Measurements from ENCODE around the gene CLVS2. TPM values are rescaled to one million over a fixed set of nuclear protein-coding genes. Genes with fewer than 3 reads are reported as not detected.
A peak's percentile ranks its signal among the peaks of the same experiment; 100 is the strongest.

CLVS2 gene
- total RNA-seq, 1 donor from 2014 or later: 1.8 TPM

GRCh38 chr6:123062670-123063069 lies 66.6 kb downstream of the CLVS2 start:
- Histone ChIP-seq H3K4me1 (peaks cover 21% of the 10 kb centered on the region), H3K36me3 (no peaks in the 10 kb centered on the region), H4K20me1 (ENCODE audit: low read depth) (no peaks in the 10 kb centered on the region), H3F3A (ENCODE audit: low read depth) (no peaks in the 10 kb centered on the region), H3K27ac (no peak overlapping the region), H3K27me3 (no peaks in the 10 kb centered on the region), H3K9ac (no peak overlapping the region), H3K79me2 (ENCODE audit: low read depth) (no peaks in the 10 kb centered on the region), H3K9me3 (ENCODE audit: low read depth) (no peaks in the 10 kb centered on the region), H3K4me3 (no peak overlapping the region), H2AFZ (replicated peaks) (no peak overlapping the region), H3K4me2 (peak overlapping the region; percentile 43)
- DNase-seq (ENCODE audit: low spot score): peak; percentile 42
- peak overlapping the region; percentile 18 for H3K27ac Mint-ChIP-seq
- no peaks in the 10 kb centered on the region for H3K36me3 Mint-ChIP-seq
- no peak overlapping the region for H3K4me3 Mint-ChIP-seq
- H3K9me3 Mint-ChIP-seq: no peaks in the 10 kb centered on the region
- no peak for TF ChIP-seq CTCF (IDR thresholded peaks at IDR 0.05)
- TF ChIP-seq EZH2 (IDR thresholded peaks at IDR 0.05): no peak
- no peak for TF ChIP-seq EZH2phosphoT487 (IDR thresholded peaks at IDR 0.05)
- H3K4me1 Mint-ChIP-seq: peaks cover 17% of the 10 kb centered on the region
- no peaks in the 10 kb centered on the region for H3K27me3 Mint-ChIP-seq (ENCODE audit: insufficient read depth, low read depth)

- Histone ChIP-seq H3K4me2 (no peak overlapping the region), H3K27ac (no peak overlapping the region), H3K27me3 (no peaks in the 10 kb centered on the region), H3K4me1 (peaks cover 21% of the 10 kb centered on the region), H3K9ac (no peak overlapping the region), H3K4me3 (no peak overlapping the region), H3K9me3 (ENCODE audit: low read depth) (no peaks in the 10 kb centered on the region), H3K36me3 (no peaks in the 10 kb centered on the region), H2AFZ (replicated peaks) (no peak overlapping the region), H3K79me2 (ENCODE audit: low read depth) (no peaks in the 10 kb centered on the region), H3F3A (ENCODE audit: low read depth) (no peaks in the 10 kb centered on the region), H4K20me1 (ENCODE audit: low read depth) (no peaks in the 10 kb centered on the region)
- Mint-ChIP-seq H3K4me3 (no peak overlapping the region), H3K4me1 (peaks cover 17% of the 10 kb centered on the region), H3K36me3 (no peaks in the 10 kb centered on the region), H3K27ac (no peak overlapping the region), H3K9me3 (no peaks in the 10 kb centered on the region), H3K27me3 (ENCODE audit: insufficient read depth, low read depth) (no peaks in the 10 kb centered on the region)
- no peak for TF ChIP-seq EZH2 (IDR thresholded peaks at IDR 0.05)
- no peak for TF ChIP-seq EZH2phosphoT487 (IDR thresholded peaks at IDR 0.05)
- no peak for TF ChIP-seq CTCF (IDR thresholded peaks at IDR 0.05)
- DNase-seq (ENCODE audit: low spot score): no peak
Measured at GRCh38 chr6:123064038-123064437, 68.0 kb downstream of the CLVS2 start.

GRCh38 chr6:123074616-123075015 lies 78.6 kb downstream of the CLVS2 start:
- Histone ChIP-seq H3K79me2 (ENCODE audit: low read depth) (no peaks in the 10 kb centered on the region), H4K20me1 (ENCODE audit: low read depth) (no peaks in the 10 kb centered on the region), H3K27me3 (no peaks in the 10 kb centered on the region), H3K9me3 (ENCODE audit: low read depth) (no peaks in the 10 kb centered on the region), H3K36me3 (no peaks in the 10 kb centered on the region), H3K27ac (no peak overlapping the region), H3K9ac (no peak overlapping the region), H3K4me3 (no peak overlapping the region), H3K4me1 (peaks cover 7% of the 10 kb centered on the region), H2AFZ (replicated peaks) (no peak overlapping the region), H3K4me2 (no peak overlapping the region), H3F3A (ENCODE audit: low read depth) (no peaks in the 10 kb centered on the region)
- H3K4me1 Mint-ChIP-seq: no peaks in the 10 kb centered on the region
- H3K27ac Mint-ChIP-seq: no peak overlapping the region
- TF ChIP-seq CTCF (IDR thresholded peaks at IDR 0.05) (no peak), EZH2phosphoT487 (IDR thresholded peaks at IDR 0.05) (no peak), EZH2 (IDR thresholded peaks at IDR 0.05) (no peak)
- H3K4me3 Mint-ChIP-seq: no peak overlapping the region
- H3K27me3 Mint-ChIP-seq (ENCODE audit: insufficient read depth, low read depth): no peaks in the 10 kb centered on the region
- H3K36me3 Mint-ChIP-seq: no peaks in the 10 kb centered on the region
- DNase-seq (ENCODE audit: low spot score): no peak
- no peaks in the 10 kb centered on the region for H3K9me3 Mint-ChIP-seq
